Naive B cell (primary cell): ENCODE measurements around the gene RTTN. TPM values are rescaled to one million over a fixed set of nuclear protein-coding genes. Genes with fewer than 3 reads are reported as not detected.
A peak's percentile ranks its signal among the peaks of the same experiment; 100 is the strongest.

Experiments
- ATAC-seq, 2 donors: fragments of 150-1000 bp; cut with Tn5 transposase; 2 replicates each; pipeline ENCODE4 v1.10.0; 2021; ENCODE audit warnings: low read depth in 2 of 2, mild to moderate bottlenecking in 2 of 2, moderate library complexity in 2 of 2
- DNase-seq: peaks from one replicate; pipeline ENCODE4 v3.0.0; 2022
- H3K27ac Mint-ChIP-seq, 6 donors: one replicate each; pipeline ENCODE4 v1.8.0; 2020 to 2022; ENCODE audit warnings: mild to moderate bottlenecking in 6 of 6, mixed read lengths in 6 of 6, moderate library complexity in 5 of 6, inconsistent platforms in 2 of 6
- H3K27me3 Mint-ChIP-seq, 3 donors: one replicate each; pipeline ENCODE4 v1.8.0; 2021 to 2022; ENCODE audit warnings: mixed read lengths in 3 of 3, mild to moderate bottlenecking in 1 of 3
- H3K36me3 Mint-ChIP-seq, 2 donors: one replicate each; pipeline ENCODE4 v1.8.0; 2020 to 2022; ENCODE audit warnings: mixed read lengths in 2 of 2, inconsistent platforms in 1 of 2, mild to moderate bottlenecking in 1 of 2
- H3K4me1 Mint-ChIP-seq, 3 donors: one replicate each; pipeline ENCODE4 v1.8.0; 2020 to 2022; ENCODE audit warnings: mixed read lengths in 3 of 3, inconsistent platforms in 1 of 3, mild to moderate bottlenecking in 1 of 3, moderate library complexity in 1 of 3
- H3K4me3 Mint-ChIP-seq, 8 donors: one replicate each; pipeline ENCODE4 v1.8.0; 2020 to 2022; ENCODE audit warnings: mild to moderate bottlenecking in 8 of 8, mixed read lengths in 8 of 8, moderate library complexity in 8 of 8, inconsistent platforms in 2 of 8
- H3K9me3 Mint-ChIP-seq, 7 donors: one replicate each; pipeline ENCODE4 v1.8.0; 2020 to 2022; ENCODE audit warnings: mixed read lengths in 7 of 7, mild to moderate bottlenecking in 5 of 7, inconsistent platforms in 2 of 7, moderate library complexity in 1 of 7
- polyA plus RNA-seq, 6 donors: library from polyadenylated mRNA; unstranded; fragments of 300-500 nt; fragmentation: Illumina TruSeq; gene quantifications; one replicate each; pipeline ENCODE4 v1.2.3, GENCODE V29; 2021; ENCODE audit warnings: low read depth in 6 of 6

The RTTN gene
- polyA plus RNA-seq, 6 donors from 2014 or later = 3.1 to 9.2 (median 3.8) TPM

DNA sequence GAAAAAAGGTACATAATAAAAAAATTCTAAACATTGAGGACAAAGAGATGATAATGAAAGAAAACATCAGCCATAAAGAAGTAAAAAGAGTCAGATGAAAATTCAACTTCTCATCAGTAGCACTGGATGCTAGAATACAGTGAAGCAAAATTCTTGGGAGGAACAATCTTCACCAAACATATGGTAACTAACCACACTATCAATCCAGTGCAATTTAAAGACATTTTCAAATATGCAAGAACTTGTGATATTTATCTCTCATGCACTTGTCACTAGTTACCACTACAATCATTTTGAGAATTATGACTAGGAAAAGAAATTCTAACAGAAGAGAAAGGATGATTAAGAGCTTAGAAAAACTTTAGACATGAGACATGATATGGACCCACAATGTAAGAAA lies 127.4 kb downstream of the RTTN start:
- ATAC-seq (no peak), DNase-seq (no peak)
- H3K4me3 Mint-ChIP-seq = no peak overlapping the region
- no peaks in the 10 kb centered on the region for H3K27me3 Mint-ChIP-seq
- H3K27ac Mint-ChIP-seq = no peak overlapping the region
- no peaks in the 10 kb centered on the region for H3K4me1 Mint-ChIP-seq
- H3K36me3 Mint-ChIP-seq = peaks cover 18 to 21% of the 10 kb centered on the region in 2 donors
- no peaks in the 10 kb centered on the region for H3K9me3 Mint-ChIP-seq

GRCh38 chr18:70075906-70076305 lies 129.6 kb downstream of the RTTN start:
- Mint-ChIP-seq H3K27me3 (no peaks in the 10 kb centered on the region), H3K36me3 (peaks cover 17% of the 10 kb centered on the region in 2 donors), H3K4me3 (no peak overlapping the region), H3K27ac (no peak overlapping the region), H3K4me1 (no peaks in the 10 kb centered on the region), H3K9me3 (no peaks in the 10 kb centered on the region)
- no peak for ATAC-seq
- no peak for DNase-seq

DNA sequence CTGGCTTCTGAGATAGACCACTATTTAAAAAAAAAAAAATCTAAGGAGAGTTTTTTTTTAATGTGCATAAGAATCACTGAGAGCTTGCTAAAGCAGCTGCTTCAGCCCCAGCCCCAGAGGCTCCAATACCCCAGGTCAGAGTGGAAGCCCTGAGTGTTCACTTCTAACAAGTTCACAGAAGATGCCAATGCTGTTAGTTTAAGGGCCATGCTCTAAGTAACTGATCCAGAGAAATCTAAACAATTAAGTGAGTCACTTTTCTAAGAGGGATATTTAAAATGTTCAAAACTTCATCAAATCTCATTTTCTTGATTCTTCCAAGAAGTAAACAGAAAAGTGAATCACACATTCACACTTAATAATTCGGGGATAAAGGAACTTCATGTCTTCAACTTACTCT lies 131.4 kb downstream of the RTTN start:
- no peak for ATAC-seq

DNA sequence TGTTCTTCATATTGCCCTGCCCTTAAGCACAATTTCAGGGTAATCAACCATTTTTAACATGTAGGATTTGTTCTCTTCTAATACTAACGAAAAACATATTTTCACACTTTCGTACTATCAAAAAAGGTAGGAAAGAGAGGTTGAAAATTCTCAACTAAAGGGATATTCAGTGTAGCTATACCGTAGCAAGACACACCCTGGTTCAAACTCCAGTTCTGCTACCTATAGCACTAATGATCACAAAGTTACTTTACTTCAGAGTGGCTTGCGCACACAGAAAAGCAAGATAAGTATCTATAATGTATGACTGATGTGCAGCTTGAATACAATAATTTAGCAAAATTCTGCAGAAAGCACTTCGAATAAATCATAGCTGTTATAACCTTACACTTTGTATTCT lies 132.1 kb downstream of the RTTN start:
- H3K27ac Mint-ChIP-seq = no peak overlapping the region
- no peaks in the 10 kb centered on the region for H3K9me3 Mint-ChIP-seq
- ATAC-seq (no peak), DNase-seq (no peak)
- H3K4me1 Mint-ChIP-seq = no peaks in the 10 kb centered on the region
- H3K4me3 Mint-ChIP-seq = no peak overlapping the region
- peaks cover 9 to 16% of the 10 kb centered on the region in 2 donors for H3K36me3 Mint-ChIP-seq
- H3K27me3 Mint-ChIP-seq = no peaks in the 10 kb centered on the region

More for the DNA sequence above, 131.4 kb downstream of the RTTN start:
- peaks cover 12 to 13% of the 10 kb centered on the region in 2 donors for H3K36me3 Mint-ChIP-seq
- no peaks in the 10 kb centered on the region for H3K9me3 Mint-ChIP-seq
- no peaks in the 10 kb centered on the region for H3K27me3 Mint-ChIP-seq
- H3K27ac Mint-ChIP-seq = peak overlapping the region in 1 of 6 donors; percentile 14
- DNase-seq = no peak
- H3K4me1 Mint-ChIP-seq = no peaks in the 10 kb centered on the region
- no peak overlapping the region for H3K4me3 Mint-ChIP-seq

DNA sequence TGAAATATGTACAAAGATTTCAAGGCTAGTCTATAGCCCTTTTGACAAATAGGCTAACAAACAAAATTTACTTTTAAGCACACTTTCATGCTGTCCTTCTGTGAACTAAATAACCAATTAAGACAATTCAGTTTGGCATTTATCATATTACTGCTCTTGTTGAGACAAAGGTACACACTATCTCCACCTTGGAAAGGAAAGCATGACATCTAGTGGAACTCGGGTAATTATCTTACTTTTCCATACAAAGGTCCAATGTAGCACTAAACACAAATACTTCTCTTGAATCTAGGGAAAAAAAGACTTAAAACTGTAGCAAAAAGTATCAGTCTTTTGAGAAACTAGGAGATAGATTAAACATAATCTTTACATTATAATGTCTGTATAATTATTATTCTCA lies 132.8 kb downstream of the RTTN start:
- H3K4me1 Mint-ChIP-seq = no peaks in the 10 kb centered on the region
- DNase-seq = no peak
- no peaks in the 10 kb centered on the region for H3K9me3 Mint-ChIP-seq

GRCh38 chr18:70069965-70070364 lies 135.5 kb downstream of the RTTN start:
- Mint-ChIP-seq H3K27ac (no peak overlapping the region), H3K27me3 (no peaks in the 10 kb centered on the region), H3K4me1 (no peaks in the 10 kb centered on the region), H3K4me3 (no peak overlapping the region), H3K9me3 (no peaks in the 10 kb centered on the region), H3K36me3 (peaks cover 4 to 19% of the 10 kb centered on the region in 2 donors)
- ATAC-seq (no peak), DNase-seq (no peak)

More for the DNA sequence above, 132.8 kb downstream of the RTTN start:
- Mint-ChIP-seq H3K36me3 (peaks cover 4 to 19% of the 10 kb centered on the region in 2 donors), H3K27me3 (no peaks in the 10 kb centered on the region), H3K4me3 (no peak overlapping the region), H3K27ac (peak overlapping the region in 1 of 6 donors; percentile 36)
- ATAC-seq = no peak

DNA sequence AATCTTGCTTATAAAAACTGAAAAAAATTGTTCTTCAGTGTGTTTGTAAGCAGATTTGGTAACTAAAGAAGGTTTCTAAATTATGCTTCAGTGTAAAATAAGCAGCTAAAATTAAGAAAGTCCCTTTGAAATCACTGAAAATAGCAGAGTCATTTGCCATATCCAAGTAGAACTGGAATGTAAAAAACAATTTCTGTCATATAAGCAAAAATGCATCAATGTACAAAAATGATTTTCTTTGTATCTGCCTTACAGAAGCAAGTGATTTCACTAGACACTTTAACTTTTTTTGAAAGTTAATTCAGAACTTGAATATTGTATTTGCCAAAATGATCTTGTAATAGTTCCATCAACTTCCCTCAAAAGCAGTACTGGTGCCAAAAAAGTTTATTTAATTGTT lies 136.1 kb downstream of the RTTN start:
- H3K4me1 Mint-ChIP-seq = no peaks in the 10 kb centered on the region
- peaks cover 4 to 19% of the 10 kb centered on the region in 2 donors for H3K36me3 Mint-ChIP-seq
- H3K4me3 Mint-ChIP-seq = no peak overlapping the region
- no peak for DNase-seq
- no peak overlapping the region for H3K27ac Mint-ChIP-seq
- ATAC-seq = no peak
- no peaks in the 10 kb centered on the region for H3K9me3 Mint-ChIP-seq
- H3K27me3 Mint-ChIP-seq = no peaks in the 10 kb centered on the region

DNA sequence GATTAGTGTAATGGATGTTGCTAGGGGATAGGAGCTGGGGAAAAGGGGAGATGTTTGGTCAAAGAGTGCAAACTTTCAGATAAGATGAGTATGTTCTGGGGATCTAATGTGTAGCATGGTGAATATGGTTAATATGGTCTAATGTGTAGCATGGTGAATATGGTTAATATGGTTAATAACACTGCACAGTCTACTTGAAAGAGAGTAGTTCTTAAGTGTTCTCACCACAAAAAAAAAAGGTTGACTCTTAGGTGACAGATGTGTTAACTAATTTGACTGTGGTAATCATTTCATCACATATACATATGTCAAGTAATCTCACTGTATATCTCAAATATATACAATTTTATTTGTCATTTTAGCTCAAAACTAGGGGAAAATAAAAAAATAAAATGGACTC lies 136.5 kb downstream of the RTTN start:
- H3K27ac Mint-ChIP-seq = no peak overlapping the region
- H3K36me3 Mint-ChIP-seq = peaks cover 4 to 15% of the 10 kb centered on the region in 2 donors
- H3K27me3 Mint-ChIP-seq = no peaks in the 10 kb centered on the region
- H3K9me3 Mint-ChIP-seq = no peaks in the 10 kb centered on the region
- H3K4me1 Mint-ChIP-seq = no peaks in the 10 kb centered on the region
- DNase-seq = no peak
- no peak overlapping the region for H3K4me3 Mint-ChIP-seq
- no peak for ATAC-seq

GRCh38 chr18:70059684-70060083 lies 145.8 kb downstream of the RTTN start:
- DNase-seq (no peak), ATAC-seq (no peak)
- Mint-ChIP-seq H3K4me3 (no peak overlapping the region), H3K9me3 (no peaks in the 10 kb centered on the region), H3K27ac (no peak overlapping the region), H3K27me3 (no peaks in the 10 kb centered on the region), H3K4me1 (peaks cover 0 to 5% (median 0%) of the 10 kb centered on the region in 3 donors), H3K36me3 (peaks cover 35 to 36% of the 10 kb centered on the region in 2 donors)

- Mint-ChIP-seq H3K27me3 (no peaks in the 10 kb centered on the region), H3K4me3 (no peak overlapping the region), H3K27ac (no peak overlapping the region), H3K36me3 (peaks cover 35 to 36% of the 10 kb centered on the region in 2 donors), H3K9me3 (no peaks in the 10 kb centered on the region), H3K4me1 (peaks cover 0 to 5% (median 0%) of the 10 kb centered on the region in 3 donors)
- DNase-seq (no peak), ATAC-seq (no peak)
Measured at GRCh38 chr18:70058916-70059315, 146.6 kb downstream of the RTTN start.

GRCh38 chr18:70047931-70048603 lies 157.4 kb downstream of the RTTN start:
- ATAC-seq = no peak
- Mint-ChIP-seq H3K4me1 (no peaks in the 10 kb centered on the region), H3K27me3 (no peaks in the 10 kb centered on the region), H3K27ac (no peak overlapping the region), H3K9me3 (peaks cover 0 to 1% (median 0%) of the 10 kb centered on the region in 7 donors), H3K4me3 (no peak overlapping the region), H3K36me3 (peaks cover 12 to 32% of the 10 kb centered on the region in 2 donors)
- DNase-seq = no peak

DNA sequence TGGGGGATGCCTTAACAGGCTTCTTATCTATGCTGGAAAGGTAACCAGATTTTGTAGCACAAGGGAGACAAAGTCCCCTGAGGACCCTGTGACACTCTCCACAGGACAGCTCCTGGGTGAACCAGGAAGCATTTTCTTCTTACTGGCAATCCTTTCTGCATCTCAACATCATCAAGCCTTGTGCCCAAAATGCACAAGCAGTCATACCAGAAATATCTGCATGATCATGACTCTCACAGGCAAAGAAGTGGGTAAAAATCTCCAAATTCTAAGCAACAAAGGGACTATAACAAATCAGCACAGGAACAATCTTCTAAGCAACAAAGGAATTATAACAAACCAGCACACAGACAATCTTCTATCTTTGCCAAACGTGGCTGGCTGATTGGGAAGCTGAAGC lies 158.7 kb downstream of the RTTN start:
- Mint-ChIP-seq H3K36me3 (peaks cover 20 to 28% of the 10 kb centered on the region in 2 donors), H3K4me3 (no peak overlapping the region), H3K4me1 (no peaks in the 10 kb centered on the region), H3K27me3 (no peaks in the 10 kb centered on the region), H3K9me3 (peaks cover 0 to 1% (median 0%) of the 10 kb centered on the region in 7 donors), H3K27ac (no peak overlapping the region)
- ATAC-seq (no peak), DNase-seq (no peak)

GRCh38 chr18:70046207-70046606 lies 159.3 kb downstream of the RTTN start:
- no peak for DNase-seq
- ATAC-seq = no peak
- Mint-ChIP-seq H3K27me3 (no peaks in the 10 kb centered on the region), H3K9me3 (peaks cover 0 to 1% (median 0%) of the 10 kb centered on the region in 7 donors), H3K4me3 (no peak overlapping the region), H3K4me1 (no peaks in the 10 kb centered on the region), H3K27ac (no peak overlapping the region), H3K36me3 (peaks cover 18 to 24% of the 10 kb centered on the region in 2 donors)

DNA sequence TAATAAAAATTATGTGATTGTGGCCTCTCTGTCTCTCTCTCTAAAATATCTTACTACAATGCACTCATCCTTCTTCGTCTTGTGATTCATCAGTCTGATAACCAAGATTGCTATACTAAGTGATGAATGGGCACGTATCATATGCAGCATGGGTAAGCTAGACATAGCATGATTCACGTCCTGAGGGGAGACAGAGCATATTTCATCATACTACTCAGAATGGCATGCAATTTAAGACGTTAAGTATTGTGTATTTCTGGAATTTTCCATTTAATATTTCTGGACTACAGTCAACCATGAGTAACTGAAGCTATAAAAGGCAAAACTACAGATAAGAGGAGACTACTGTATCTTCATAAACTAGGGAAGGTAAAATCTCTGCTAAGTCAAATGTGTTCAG lies 160.9 kb downstream of the RTTN start:
- Mint-ChIP-seq H3K27ac (no peak overlapping the region), H3K9me3 (no peaks in the 10 kb centered on the region), H3K27me3 (no peaks in the 10 kb centered on the region), H3K36me3 (peaks cover 8 to 15% of the 10 kb centered on the region in 2 donors), H3K4me1 (no peaks in the 10 kb centered on the region), H3K4me3 (no peak overlapping the region)
- no peak for ATAC-seq
- DNase-seq = no peak
